Astrocyte (in vitro differentiated cells and primary cell): Measurements from ENCODE around the gene ARID5B. TPM values are rescaled to one million over a fixed set of nuclear protein-coding genes. Genes with fewer than 3 reads are reported as not detected.

Source experiments
- DNase-seq: peaks from one replicate; pipeline ENCODE4 v3.0.0-alpha.2; 2010; ENCODE audit warnings: low read depth
- FAIRE-seq: peaks from 2 replicates; lab custom pipeline; 2011; peaks lifted over from hg19 to GRCh38; lab: Jason Lieb, UNC
- H2AFZ ChIP-seq: 2 replicates; pipeline ENCODE4 v1.6.0; 2012; ENCODE audit warnings: low read depth, low read length, inconsistent platforms
- H3K27ac ChIP-seq: 2 replicates; pipeline ENCODE4 v1.5.1; 2011; ENCODE audit warnings: low read depth, low read length, inconsistent platforms
- H3K27me3 ChIP-seq: 2 replicates; pipeline ENCODE4 v1.6.0; 2011; ENCODE audit warnings: low read length, inconsistent platforms; ENCODE audit not compliant: insufficient read depth
- H3K36me3 ChIP-seq: 2 replicates; pipeline ENCODE4 v1.5.1; 2011; ENCODE audit warnings: low read length, inconsistent platforms; ENCODE audit not compliant: insufficient read depth
- H3K4me1 ChIP-seq: 2 replicates; pipeline ENCODE4 v1.5.1; 2011; ENCODE audit warnings: low read length, inconsistent platforms; ENCODE audit not compliant: insufficient read depth
- H3K4me2 ChIP-seq: 2 replicates; pipeline ENCODE4 v1.6.0; 2012; ENCODE audit warnings: low read length, inconsistent platforms
- H3K4me3 ChIP-seq: 2 replicates; pipeline ENCODE4 v1.5.1; 2011; ENCODE audit warnings: low read depth, mild to moderate bottlenecking, low read length, inconsistent platforms; ENCODE audit not compliant: insufficient read depth
- H3K79me2 ChIP-seq: 2 replicates; pipeline ENCODE4 v1.6.0; 2012; ENCODE audit warnings: mild to moderate bottlenecking, low read length, inconsistent platforms; ENCODE audit not compliant: insufficient read depth
- H3K9ac ChIP-seq: 2 replicates; pipeline ENCODE4 v1.6.0; 2012; ENCODE audit warnings: mild to moderate bottlenecking, low read length, inconsistent platforms
- H3K9me3 ChIP-seq: 2 replicates; pipeline ENCODE4 v1.5.1; 2012; ENCODE audit warnings: low read depth, mild to moderate bottlenecking, low read length, inconsistent platforms; ENCODE audit not compliant: insufficient read depth
- H4K20me1 ChIP-seq: 2 replicates; pipeline ENCODE4 v1.6.0; 2012; ENCODE audit warnings: low read length, inconsistent platforms; ENCODE audit not compliant: insufficient read depth
- H3K27ac Mint-ChIP-seq: one replicate; pipeline ENCODE4 v1.8.0; 2021; ENCODE audit warnings: mild to moderate bottlenecking, mixed read lengths; ENCODE audit not compliant: unreplicated experiment
- H3K27me3 Mint-ChIP-seq: one replicate; pipeline ENCODE4 v1.8.0; 2021; ENCODE audit warnings: low read depth, mixed read lengths; ENCODE audit not compliant: unreplicated experiment
- H3K36me3 Mint-ChIP-seq: one replicate; pipeline ENCODE4 v1.8.0; 2021; ENCODE audit warnings: low read depth, mixed read lengths; ENCODE audit not compliant: unreplicated experiment
- H3K4me1 Mint-ChIP-seq: one replicate; pipeline ENCODE4 v1.8.0; 2021; ENCODE audit warnings: low read depth, mixed read lengths; ENCODE audit not compliant: unreplicated experiment
- H3K4me3 Mint-ChIP-seq: one replicate; pipeline ENCODE4 v1.8.0; 2021; ENCODE audit warnings: mild to moderate bottlenecking, moderate library complexity, mixed read lengths; ENCODE audit not compliant: unreplicated experiment
- H3K9me3 Mint-ChIP-seq: one replicate; pipeline ENCODE4 v1.8.0; 2021; ENCODE audit warnings: mild to moderate bottlenecking, mixed read lengths; ENCODE audit not compliant: unreplicated experiment
- EZH2 ChIP-seq: IDR thresholded peaks from 2 replicates; pipeline ENCODE4 v1.6.1; 2012; ENCODE audit warnings: mild to moderate bottlenecking, low read length, inconsistent platforms; ENCODE audit not compliant: insufficient read depth
- total RNA-seq: library from RNA; stranded (reverse); gene quantifications from 2 replicates; pipeline ENCODE4 v1.2.1, GENCODE V29; 2021
- TF ChIP-seq, protein P1 (sequence below): IDR thresholded peaks from 2 replicates; pipeline ENCODE4 v1.5.1; 2011; ENCODE audit warnings: low read depth, mild to moderate bottlenecking, inconsistent platforms, low read length, moderate library complexity; ENCODE audit not compliant: insufficient read depth

ARID5B gene
- total RNA-seq, 1 donor from 2014 or later: 66.0 TPM

DNA sequence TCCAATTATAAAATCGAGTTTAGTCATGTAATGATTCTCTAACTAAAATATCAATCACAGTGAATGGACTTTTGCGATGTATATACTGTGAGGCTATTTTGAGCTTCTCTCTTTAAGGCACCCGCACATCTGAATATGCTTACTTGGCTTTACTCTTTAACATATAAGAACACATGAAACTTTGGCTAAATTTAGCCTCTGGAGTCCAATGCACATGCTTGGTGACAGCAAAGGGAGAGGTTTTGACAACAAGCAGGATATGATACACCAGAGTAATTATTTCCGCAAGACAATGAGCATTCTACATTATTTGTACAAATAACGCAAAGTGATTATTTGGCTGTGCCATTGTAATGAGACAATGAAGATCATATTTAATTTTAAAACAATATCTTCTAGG lies 72.4 kb downstream of the ARID5B start:
- no peaks in the 10 kb centered on the region for H3K9me3 ChIP-seq
- TF ChIP-seq EZH2: no peak
- TF ChIP-seq, protein P1, sequence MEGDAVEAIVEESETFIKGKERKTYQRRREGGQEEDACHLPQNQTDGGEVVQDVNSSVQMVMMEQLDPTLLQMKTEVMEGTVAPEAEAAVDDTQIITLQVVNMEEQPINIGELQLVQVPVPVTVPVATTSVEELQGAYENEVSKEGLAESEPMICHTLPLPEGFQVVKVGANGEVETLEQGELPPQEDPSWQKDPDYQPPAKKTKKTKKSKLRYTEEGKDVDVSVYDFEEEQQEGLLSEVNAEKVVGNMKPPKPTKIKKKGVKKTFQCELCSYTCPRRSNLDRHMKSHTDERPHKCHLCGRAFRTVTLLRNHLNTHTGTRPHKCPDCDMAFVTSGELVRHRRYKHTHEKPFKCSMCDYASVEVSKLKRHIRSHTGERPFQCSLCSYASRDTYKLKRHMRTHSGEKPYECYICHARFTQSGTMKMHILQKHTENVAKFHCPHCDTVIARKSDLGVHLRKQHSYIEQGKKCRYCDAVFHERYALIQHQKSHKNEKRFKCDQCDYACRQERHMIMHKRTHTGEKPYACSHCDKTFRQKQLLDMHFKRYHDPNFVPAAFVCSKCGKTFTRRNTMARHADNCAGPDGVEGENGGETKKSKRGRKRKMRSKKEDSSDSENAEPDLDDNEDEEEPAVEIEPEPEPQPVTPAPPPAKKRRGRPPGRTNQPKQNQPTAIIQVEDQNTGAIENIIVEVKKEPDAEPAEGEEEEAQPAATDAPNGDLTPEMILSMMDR: no peak
- no peak overlapping the region for H3K4me3 ChIP-seq
- peaks cover 28% of the 10 kb centered on the region for H3K4me1 ChIP-seq
- peaks cover 7% of the 10 kb centered on the region for H4K20me1 ChIP-seq
- no peaks in the 10 kb centered on the region for H3K27me3 ChIP-seq
- FAIRE-seq (no peak), DNase-seq (no peak)
- Mint-ChIP-seq H3K4me1 (peaks cover 33% of the 10 kb centered on the region), H3K9me3 (peaks cover 2% of the 10 kb centered on the region), H3K27me3 (no peaks in the 10 kb centered on the region), H3K27ac (no peak overlapping the region), H3K36me3 (peaks cover 6% of the 10 kb centered on the region), H3K4me3 (no peak overlapping the region)
- H3K27ac ChIP-seq: peak overlapping the region; percentile 3
- no peak overlapping the region for H3K9ac ChIP-seq
- H3K36me3 ChIP-seq: no peaks in the 10 kb centered on the region
- H3K4me2 ChIP-seq: peak overlapping the region; percentile 54
- H3K79me2 ChIP-seq: peaks cover 27% of the 10 kb centered on the region
- no peak overlapping the region for H2AFZ ChIP-seq

GRCh38 chr10:61974601-61975390 lies 73.3 kb downstream of the ARID5B start:
- H3K4me1 ChIP-seq: peaks cover 28% of the 10 kb centered on the region
- peak overlapping the region; percentile 22 for H3K27ac ChIP-seq
- DNase-seq (peak; percentile 52), FAIRE-seq (no peak)
- Mint-ChIP-seq H3K4me3 (no peak overlapping the region), H3K36me3 (peaks cover 11% of the 10 kb centered on the region), H3K27ac (peak overlapping the region; percentile 67), H3K4me1 (peaks cover 33% of the 10 kb centered on the region), H3K9me3 (peaks cover 2% of the 10 kb centered on the region), H3K27me3 (no peaks in the 10 kb centered on the region)
- H3K79me2 ChIP-seq: peaks cover 28% of the 10 kb centered on the region
- H3K27me3 ChIP-seq: no peaks in the 10 kb centered on the region
- TF ChIP-seq EZH2: no peak
- TF ChIP-seq, protein P1: no peak
- no peak overlapping the region for H3K4me3 ChIP-seq
- H3K36me3 ChIP-seq: no peaks in the 10 kb centered on the region
- peak overlapping the region; percentile 54 for H3K4me2 ChIP-seq
- H2AFZ ChIP-seq: no peak overlapping the region
- H3K9me3 ChIP-seq: no peaks in the 10 kb centered on the region
- H4K20me1 ChIP-seq: peaks cover 16% of the 10 kb centered on the region
- peak overlapping the region; percentile 8 for H3K9ac ChIP-seq
